Stimulated activated memory B cell treated with anti-CD40 and anti-IgM and Interleukin-4, amounts not matched to agents 10 μg/mL and 1 μg/mL and 100 μg/mL, for 72 hours (primary cell): ENCODE data around the gene SERINC2.
A peak's percentile ranks its signal among the peaks of the same experiment; 100 is the strongest.
"Not testable (repeated sequence)": the region's sequence is repeated elsewhere in the genome, so short reads cannot be mapped to it uniquely, and the experiment has no call there.

ENCODE experiments used
- ATAC-seq: fragments of 150-1000 bp; cut with Tn5 transposase; 2 replicates; pipeline ENCODE4 v1.10.0; 2021
- H3K27ac Mint-ChIP-seq: one replicate; pipeline ENCODE4 v1.8.0; 2022; ENCODE audit warnings: mild to moderate bottlenecking, mixed read lengths
- H3K27me3 Mint-ChIP-seq: one replicate; pipeline ENCODE4 v1.8.0; 2022; ENCODE audit warnings: mixed read lengths
- H3K36me3 Mint-ChIP-seq: one replicate; pipeline ENCODE4 v1.8.0; 2022; ENCODE audit warnings: mixed read lengths
- H3K4me1 Mint-ChIP-seq: one replicate; pipeline ENCODE4 v1.8.0; 2022; ENCODE audit warnings: mixed read lengths
- H3K4me3 Mint-ChIP-seq: one replicate; pipeline ENCODE4 v1.8.0; 2022; ENCODE audit warnings: mild to moderate bottlenecking, moderate library complexity, mixed read lengths
- H3K9me3 Mint-ChIP-seq: one replicate; pipeline ENCODE4 v1.8.0; 2022; ENCODE audit warnings: mixed read lengths

SERINC2 gene

DNA sequence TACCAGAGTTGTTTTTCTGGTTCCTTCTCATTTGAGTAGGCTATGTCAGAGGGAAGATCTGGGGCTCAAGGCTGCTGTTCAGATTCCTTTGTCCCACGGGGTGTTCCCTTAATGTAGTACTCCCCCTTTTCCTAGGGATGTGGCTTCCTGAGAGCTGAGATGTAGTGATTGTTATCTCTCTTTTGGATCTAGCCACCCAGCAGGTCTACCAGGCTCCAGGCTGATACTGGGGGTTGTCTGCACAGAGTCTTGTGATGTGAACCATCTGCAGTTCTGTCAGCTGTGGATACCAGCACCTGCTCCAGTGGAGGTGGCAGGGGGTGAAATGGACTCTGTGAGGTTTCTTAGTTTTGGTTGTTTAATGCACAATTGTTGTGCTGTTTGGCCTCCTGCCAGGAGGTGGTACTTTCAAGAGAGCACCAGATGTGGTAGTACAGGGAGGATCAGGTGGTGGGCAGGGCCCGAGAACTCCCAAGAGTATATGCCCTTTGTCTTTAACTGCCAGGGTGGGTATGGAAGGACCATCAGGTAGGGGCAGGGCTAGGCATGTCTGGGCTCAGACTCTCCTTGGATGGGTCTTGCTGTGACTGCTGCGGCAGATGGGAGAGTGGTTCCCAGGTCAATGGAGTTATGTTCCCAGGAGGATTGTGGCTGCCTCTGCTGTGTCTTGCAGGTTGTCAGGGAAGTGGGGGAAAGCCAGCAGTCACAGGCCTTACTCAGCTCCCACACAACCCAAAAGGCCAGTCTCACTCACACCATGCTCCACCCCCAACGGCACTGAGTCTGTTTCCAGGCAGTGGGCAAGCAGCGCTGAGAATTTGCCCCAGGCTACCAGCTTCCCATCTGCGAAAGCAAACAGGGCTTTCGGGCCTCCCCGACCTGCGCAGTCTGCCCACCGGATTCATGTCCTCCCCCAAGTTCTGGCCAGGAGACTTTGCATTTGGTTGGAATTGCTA is 64.2 kb downstream of the SERINC2 start:
- H3K36me3 Mint-ChIP-seq: peaks cover 8% of the 10 kb centered on the region
- ATAC-seq: peak; percentile 57
- H3K4me3 Mint-ChIP-seq: no peak overlapping the region

DNA sequence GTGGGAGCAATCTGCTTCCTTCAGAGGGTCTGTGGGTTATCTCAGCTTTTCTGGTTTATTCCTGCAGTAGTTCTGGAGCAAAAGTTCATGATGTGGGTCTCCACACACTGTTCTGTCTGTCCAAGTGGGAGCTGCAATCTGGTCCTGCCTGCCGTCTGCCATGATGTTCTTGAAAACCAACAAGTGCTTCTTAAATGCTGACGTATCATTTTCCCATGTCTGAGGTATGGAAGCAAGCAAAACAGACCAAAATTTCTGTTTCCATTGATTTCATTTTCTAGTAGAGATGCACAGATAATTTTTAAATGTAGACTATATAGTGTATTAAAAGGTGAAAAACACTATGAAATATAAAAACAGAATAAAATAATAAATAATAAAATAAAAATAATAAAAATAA is 65.2 kb downstream of the SERINC2 start:
- ATAC-seq: no peak
- Mint-ChIP-seq H3K27ac (no peak overlapping the region), H3K4me1 (peaks cover 15% of the 10 kb centered on the region), H3K36me3 (peaks cover 6% of the 10 kb centered on the region), H3K9me3 (peaks cover 7% of the 10 kb centered on the region), H3K27me3 (peaks cover 39% of the 10 kb centered on the region), H3K4me3 (no peak overlapping the region)

More for the DNA sequence above, 64.2 kb downstream of the SERINC2 start:
- peaks cover 43% of the 10 kb centered on the region for H3K27me3 Mint-ChIP-seq
- H3K4me1 Mint-ChIP-seq: peaks cover 12% of the 10 kb centered on the region
- H3K9me3 Mint-ChIP-seq: peaks cover 8% of the 10 kb centered on the region
- no peak overlapping the region for H3K27ac Mint-ChIP-seq

DNA sequence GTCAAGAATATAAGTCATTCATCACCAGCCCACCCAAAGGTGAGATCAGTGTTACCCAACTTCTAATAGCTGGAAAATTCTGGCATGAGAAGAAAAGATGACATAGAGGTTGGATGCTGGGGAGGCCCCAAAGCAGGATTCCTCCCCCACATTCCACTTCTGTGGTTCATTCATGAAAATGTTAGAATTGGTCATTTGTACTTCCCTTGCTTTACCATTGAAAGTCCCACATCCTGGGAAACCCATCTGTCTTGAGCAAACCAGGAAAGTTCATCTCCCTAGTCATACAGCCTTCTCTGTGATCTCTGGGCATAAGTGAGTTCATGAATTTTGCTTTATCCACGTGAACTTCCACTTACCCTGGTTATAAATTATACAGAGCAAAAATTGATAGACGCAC is 66.8 kb downstream of the SERINC2 start:
- ATAC-seq: no peak
- no peak overlapping the region for H3K27ac Mint-ChIP-seq
- peaks cover 6% of the 10 kb centered on the region for H3K36me3 Mint-ChIP-seq
- peaks cover 20% of the 10 kb centered on the region for H3K4me1 Mint-ChIP-seq
- H3K9me3 Mint-ChIP-seq: peaks cover 7% of the 10 kb centered on the region
- H3K4me3 Mint-ChIP-seq: no peak overlapping the region
- H3K27me3 Mint-ChIP-seq: peaks cover 31% of the 10 kb centered on the region

DNA sequence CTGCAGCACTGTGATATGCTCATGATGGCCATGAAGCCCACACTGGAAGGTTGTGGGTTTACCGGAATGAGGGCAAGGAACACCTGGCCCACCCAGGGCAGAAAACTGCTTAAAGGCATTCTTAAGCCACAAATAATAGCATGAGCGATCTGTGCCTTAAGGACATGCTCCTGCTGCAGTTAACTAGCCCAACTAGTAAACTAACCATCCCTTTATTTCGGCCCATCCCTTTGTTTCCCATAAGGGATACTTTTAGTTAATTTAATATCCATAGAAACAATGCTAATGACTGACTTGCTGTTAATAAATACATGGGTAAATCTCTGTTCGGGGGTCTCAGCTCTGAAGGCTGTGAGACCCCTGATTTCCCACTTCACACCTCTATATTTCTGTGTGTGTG is 67.4 kb downstream of the SERINC2 start:
- H3K9me3 Mint-ChIP-seq, H3K36me3 Mint-ChIP-seq, H3K4me3 Mint-ChIP-seq, ATAC-seq, H3K27ac Mint-ChIP-seq: not testable (repeated sequence)
- Mint-ChIP-seq H3K4me1 (peaks cover 20% of the 10 kb centered on the region), H3K27me3 (peaks cover 28% of the 10 kb centered on the region)

DNA sequence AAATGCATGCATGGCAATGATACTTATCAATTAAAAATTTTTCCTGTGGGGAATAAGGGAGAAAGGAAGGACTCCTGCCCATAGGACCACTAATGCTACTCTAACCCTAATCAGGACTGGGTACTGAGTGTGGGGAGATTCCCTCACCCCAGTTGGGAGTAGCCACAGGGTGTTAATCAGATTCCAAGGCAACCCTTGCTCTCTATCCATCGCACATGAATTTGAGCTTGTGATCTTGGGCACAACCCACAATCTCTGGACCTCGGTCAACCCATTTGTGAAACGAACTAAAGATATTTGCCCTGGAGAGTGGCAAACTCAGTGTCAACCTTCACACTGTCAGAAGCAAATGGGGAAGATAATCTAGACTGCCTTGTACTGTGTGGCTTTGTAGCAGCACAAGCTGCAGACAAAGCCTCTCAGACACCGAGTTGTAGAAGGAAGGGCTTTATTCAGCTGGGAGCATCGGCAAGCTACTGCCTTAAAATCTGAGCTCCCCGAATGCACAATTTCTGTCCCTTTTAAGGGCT is 69.5 kb downstream of the SERINC2 start:
- Mint-ChIP-seq H3K27me3 (peaks cover 7% of the 10 kb centered on the region), H3K9me3 (peaks cover 12% of the 10 kb centered on the region), H3K27ac (peak overlapping the region; percentile 73), H3K4me1 (peaks cover 14% of the 10 kb centered on the region), H3K4me3 (no peak overlapping the region), H3K36me3 (peaks cover 6% of the 10 kb centered on the region)
- no peak for ATAC-seq

DNA sequence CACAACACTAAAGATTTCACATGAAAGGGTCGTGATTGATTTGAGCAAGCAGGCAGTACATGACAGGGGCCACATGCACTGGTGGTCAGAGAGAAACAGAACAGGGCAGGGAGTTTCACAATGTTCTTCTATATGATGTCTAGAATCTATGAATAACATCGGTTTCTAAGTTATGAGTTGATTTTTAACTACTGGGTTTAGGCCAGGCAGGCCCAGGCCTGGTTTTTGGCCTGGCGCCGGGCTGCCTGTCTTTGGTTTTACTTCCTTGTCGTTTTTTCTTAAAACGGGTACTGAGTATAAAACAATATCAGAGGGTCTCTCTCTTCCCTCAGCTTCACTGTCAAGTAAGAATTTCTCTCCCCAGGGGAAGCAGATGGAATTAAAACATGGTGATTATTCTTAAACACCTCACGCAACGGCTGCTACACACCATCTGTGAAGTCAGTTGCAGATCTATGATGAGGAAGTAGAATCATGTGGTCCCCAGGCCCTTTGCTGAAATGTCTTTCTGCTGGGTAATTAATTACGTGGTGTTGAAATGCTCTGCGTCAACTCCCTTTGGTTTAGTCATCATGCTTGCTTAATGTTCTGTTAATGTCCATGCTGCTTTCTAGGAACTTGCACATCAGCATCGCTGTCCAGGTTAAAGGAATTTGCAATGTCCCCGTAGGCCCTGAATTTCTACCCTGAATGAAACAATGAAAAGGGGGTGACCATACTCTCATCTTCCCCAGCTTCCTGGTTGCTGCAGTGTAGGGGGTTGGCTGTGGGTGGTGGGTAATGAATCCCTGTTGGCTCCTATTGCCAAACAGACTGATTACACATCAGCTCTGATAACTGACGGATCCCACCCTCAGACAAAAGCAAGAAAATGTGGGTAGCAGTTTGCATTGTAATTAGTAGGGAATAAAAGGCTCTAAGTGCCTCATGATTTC is 70.3 kb downstream of the SERINC2 start:
- Mint-ChIP-seq H3K9me3 (peaks cover 12% of the 10 kb centered on the region), H3K27me3 (no peaks in the 10 kb centered on the region), H3K27ac (peak overlapping the region; percentile 73), H3K4me3 (no peak overlapping the region), H3K36me3 (peaks cover 6% of the 10 kb centered on the region), H3K4me1 (peaks cover 11% of the 10 kb centered on the region)
- peak; percentile 73 for ATAC-seq
